Stimulated activated CD8-positive, alpha-beta memory T cell treated with anti-CD3 and anti-CD28 coated beads, Interleukin-2, amount 100 ng/mL, for 48 hours (primary cell): ENCODE data around the gene PCDHGA1.

Experiments used
- DNase-seq, 2 donors: peaks; one replicate each; pipeline ENCODE4 v3.0.0-alpha.2; 2020; ENCODE audit warnings: low read depth in 2 of 2

The PCDHGA1 gene

GRCh38 chr5:141512911-141513626, 182.8 kb downstream of the PCDHGA1 start:
- no peak for DNase-seq

- DNase-seq: peak; percentile 46 to 59
Measured at GRCh38 chr5:141513627-141514329, 183.5 kb downstream of the PCDHGA1 start.

GRCh38 chr5:141514330-141515133, 184.2 kb downstream of the PCDHGA1 start:
- no peak for DNase-seq

- DNase-seq: no peak
Measured at GRCh38 chr5:141515141-141515540, 184.8 kb downstream of the PCDHGA1 start.

GRCh38 chr5:141515946-141516671, 185.8 kb downstream of the PCDHGA1 start:
- DNase-seq: no peak

GRCh38 chr5:141516672-141517025, 186.3 kb downstream of the PCDHGA1 start:
- DNase-seq: no peak

- no peak for DNase-seq
Measured at GRCh38 chr5:141517312-141517711, 187.0 kb downstream of the PCDHGA1 start.

GRCh38 chr5:141517880-141518617, 187.7 kb downstream of the PCDHGA1 start:
- no peak for DNase-seq

- no peak for DNase-seq
Measured at GRCh38 chr5:141518618-141519015, 188.3 kb downstream of the PCDHGA1 start.

GRCh38 chr5:141519605-141520565, 189.6 kb downstream of the PCDHGA1 start:
- no peak for DNase-seq

- DNase-seq: no peak
Measured at GRCh38 chr5:141521244-141521781, 191.0 kb downstream of the PCDHGA1 start.

- DNase-seq: no peak
Measured at GRCh38 chr5:141522301-141522700, 192.0 kb downstream of the PCDHGA1 start.

- no peak for DNase-seq
Measured at GRCh38 chr5:141523991-141524390, 193.7 kb downstream of the PCDHGA1 start.

- peak in 1 of 2 donors; percentile 30 for DNase-seq
Measured at GRCh38 chr5:141524604-141525597, 194.6 kb downstream of the PCDHGA1 start.

GRCh38 chr5:141525653-141526052, 195.3 kb downstream of the PCDHGA1 start:
- no peak for DNase-seq

- DNase-seq: no peak
Measured at GRCh38 chr5:141527426-141527825, 197.1 kb downstream of the PCDHGA1 start.

GRCh38 chr5:141528291-141528984, 198.1 kb downstream of the PCDHGA1 start:
- DNase-seq: no peak

GRCh38 chr5:141529002-141529401, 198.7 kb downstream of the PCDHGA1 start:
- no peak for DNase-seq
